WTC11 (cell line): Measurements from ENCODE around the gene PDIA2.

Experiments
- CREB1 ChIP-seq: sonication (generic); formaldehyde crosslinking; IDR thresholded peaks from 2 replicates; pipeline ENCODE4 v1.8.0; 2023; ENCODE audit warnings: mild to moderate bottlenecking, missing genetic modification reagents
- ESRRA ChIP-seq: sonication (generic); formaldehyde crosslinking; IDR thresholded peaks from 2 replicates; pipeline ENCODE4 v1.8.1; 2022; ENCODE audit warnings: mild to moderate bottlenecking, missing genetic modification reagents, borderline replicate concordance
- FOXJ3 ChIP-seq: sonication (generic); formaldehyde crosslinking; IDR thresholded peaks from 2 replicates; pipeline ENCODE4 v1.9.0; 2021; ENCODE audit warnings: missing genetic modification reagents, mild to moderate bottlenecking, borderline replicate concordance
- FOXK1 ChIP-seq: sonication (generic); formaldehyde crosslinking; IDR thresholded peaks from 2 replicates; pipeline ENCODE4 v1.8.0; 2022; ENCODE audit warnings: mild to moderate bottlenecking, moderate library complexity, missing genetic modification reagents
- NFYB ChIP-seq: sonication (generic); formaldehyde crosslinking; conservative IDR thresholded peaks from 2 replicates; pipeline ENCODE4 v1.8.0; 2022; ENCODE audit warnings: low read depth, missing genetic modification reagents
- NR1H2 ChIP-seq: sonication (generic); formaldehyde crosslinking; IDR thresholded peaks from 2 replicates; pipeline ENCODE4 v1.9.0; 2021; ENCODE audit warnings: mild to moderate bottlenecking, moderate library complexity, missing genetic modification reagents
- RELA ChIP-seq: sonication (generic); formaldehyde crosslinking; IDR thresholded peaks from 2 replicates; pipeline ENCODE4 v1.8.1; 2022; ENCODE audit warnings: missing genetic modification reagents, mild to moderate bottlenecking, borderline replicate concordance
- TF ChIP-seq, protein P1 (sequence below): fragments of 200-600 bp; IDR thresholded peaks from 2 replicates; pipeline ENCODE4 v1.8.0; 2022; ENCODE audit warnings: antibody characterized with exemption
- TF ChIP-seq, protein P2 (sequence below): sonication (generic); formaldehyde crosslinking; IDR thresholded peaks from 2 replicates; pipeline ENCODE4 v1.8.1; 2022; ENCODE audit warnings: low read depth, missing genetic modification reagents, borderline replicate concordance
- TF ChIP-seq, protein P3 (sequence below): sonication (generic); formaldehyde crosslinking; IDR thresholded peaks from 2 replicates; pipeline ENCODE4 v1.8.0; 2022; ENCODE audit warnings: mild to moderate bottlenecking, missing genetic modification reagents
- TF ChIP-seq, protein P4 (sequence below): sonication (generic); formaldehyde crosslinking; IDR thresholded peaks from 2 replicates; pipeline ENCODE4 v1.8.0; 2022; ENCODE audit warnings: mild to moderate bottlenecking, missing genetic modification reagents
- TF ChIP-seq, protein P5 (sequence below): sonication (generic); formaldehyde crosslinking; IDR thresholded peaks from 2 replicates; pipeline ENCODE4 v1.8.1; 2022; ENCODE audit warnings: low read depth, mild to moderate bottlenecking, moderate library complexity, missing genetic modification reagents, borderline replicate concordance
- TF ChIP-seq, protein P6 (sequence below): sonication (generic); formaldehyde crosslinking; IDR thresholded peaks from 2 replicates; pipeline ENCODE4 v1.8.0; 2022; ENCODE audit warnings: mild to moderate bottlenecking, missing genetic modification reagents
- TF ChIP-seq, protein P7 (sequence below): sonication (generic); formaldehyde crosslinking; IDR thresholded peaks from 2 replicates; pipeline ENCODE4 v1.8.1; 2023; ENCODE audit warnings: mild to moderate bottlenecking, moderate library complexity, missing genetic modification reagents

DNA sequence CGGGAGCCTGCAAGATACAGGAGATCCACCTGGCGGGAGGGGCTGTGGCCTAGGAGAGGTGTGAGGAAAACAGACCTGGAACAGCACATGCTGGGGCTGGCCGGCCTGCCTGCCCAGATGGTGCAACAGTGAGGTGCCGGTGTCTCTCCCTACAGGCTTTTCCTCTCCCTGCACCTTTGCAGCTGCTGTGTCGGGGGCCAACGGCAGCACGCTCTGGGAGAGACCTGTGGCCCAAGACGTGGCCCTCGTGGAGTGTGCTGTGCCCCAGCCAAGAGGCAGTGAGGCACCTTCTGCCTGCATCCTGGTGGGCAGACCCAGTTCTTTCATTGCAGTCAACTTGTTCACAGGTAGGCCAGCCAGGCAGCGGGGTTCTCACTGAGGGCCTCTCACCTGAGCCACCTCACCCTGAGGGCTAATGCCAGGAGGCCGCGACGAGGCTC lies 23.1 kb upstream of the PDIA2 start:
- TF ChIP-seq FOXK1 (CRISPR knock-in tag) (no peak), NFYB (CRISPR knock-in tag) (no peak), CREB1 (CRISPR knock-in tag) (no peak), RELA (CRISPR knock-in tag) (no peak), NR1H2 (CRISPR knock-in tag) (no peak), ESRRA (CRISPR knock-in tag) (no peak), FOXJ3 (CRISPR knock-in tag) (no peak)
- TF ChIP-seq, protein P1, sequence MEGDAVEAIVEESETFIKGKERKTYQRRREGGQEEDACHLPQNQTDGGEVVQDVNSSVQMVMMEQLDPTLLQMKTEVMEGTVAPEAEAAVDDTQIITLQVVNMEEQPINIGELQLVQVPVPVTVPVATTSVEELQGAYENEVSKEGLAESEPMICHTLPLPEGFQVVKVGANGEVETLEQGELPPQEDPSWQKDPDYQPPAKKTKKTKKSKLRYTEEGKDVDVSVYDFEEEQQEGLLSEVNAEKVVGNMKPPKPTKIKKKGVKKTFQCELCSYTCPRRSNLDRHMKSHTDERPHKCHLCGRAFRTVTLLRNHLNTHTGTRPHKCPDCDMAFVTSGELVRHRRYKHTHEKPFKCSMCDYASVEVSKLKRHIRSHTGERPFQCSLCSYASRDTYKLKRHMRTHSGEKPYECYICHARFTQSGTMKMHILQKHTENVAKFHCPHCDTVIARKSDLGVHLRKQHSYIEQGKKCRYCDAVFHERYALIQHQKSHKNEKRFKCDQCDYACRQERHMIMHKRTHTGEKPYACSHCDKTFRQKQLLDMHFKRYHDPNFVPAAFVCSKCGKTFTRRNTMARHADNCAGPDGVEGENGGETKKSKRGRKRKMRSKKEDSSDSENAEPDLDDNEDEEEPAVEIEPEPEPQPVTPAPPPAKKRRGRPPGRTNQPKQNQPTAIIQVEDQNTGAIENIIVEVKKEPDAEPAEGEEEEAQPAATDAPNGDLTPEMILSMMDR, result no peak
- TF ChIP-seq, protein P2, sequence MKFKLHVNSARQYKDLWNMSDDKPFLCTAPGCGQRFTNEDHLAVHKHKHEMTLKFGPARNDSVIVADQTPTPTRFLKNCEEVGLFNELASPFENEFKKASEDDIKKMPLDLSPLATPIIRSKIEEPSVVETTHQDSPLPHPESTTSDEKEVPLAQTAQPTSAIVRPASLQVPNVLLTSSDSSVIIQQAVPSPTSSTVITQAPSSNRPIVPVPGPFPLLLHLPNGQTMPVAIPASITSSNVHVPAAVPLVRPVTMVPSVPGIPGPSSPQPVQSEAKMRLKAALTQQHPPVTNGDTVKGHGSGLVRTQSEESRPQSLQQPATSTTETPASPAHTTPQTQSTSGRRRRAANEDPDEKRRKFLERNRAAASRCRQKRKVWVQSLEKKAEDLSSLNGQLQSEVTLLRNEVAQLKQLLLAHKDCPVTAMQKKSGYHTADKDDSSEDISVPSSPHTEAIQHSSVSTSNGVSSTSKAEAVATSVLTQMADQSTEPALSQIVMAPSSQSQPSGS, result no peak
- TF ChIP-seq, protein P3, sequence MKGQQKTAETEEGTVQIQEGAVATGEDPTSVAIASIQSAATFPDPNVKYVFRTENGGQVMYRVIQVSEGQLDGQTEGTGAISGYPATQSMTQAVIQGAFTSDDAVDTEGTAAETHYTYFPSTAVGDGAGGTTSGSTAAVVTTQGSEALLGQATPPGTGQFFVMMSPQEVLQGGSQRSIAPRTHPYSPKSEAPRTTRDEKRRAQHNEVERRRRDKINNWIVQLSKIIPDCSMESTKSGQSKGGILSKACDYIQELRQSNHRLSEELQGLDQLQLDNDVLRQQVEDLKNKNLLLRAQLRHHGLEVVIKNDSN, result no peak
- TF ChIP-seq, protein P4, sequence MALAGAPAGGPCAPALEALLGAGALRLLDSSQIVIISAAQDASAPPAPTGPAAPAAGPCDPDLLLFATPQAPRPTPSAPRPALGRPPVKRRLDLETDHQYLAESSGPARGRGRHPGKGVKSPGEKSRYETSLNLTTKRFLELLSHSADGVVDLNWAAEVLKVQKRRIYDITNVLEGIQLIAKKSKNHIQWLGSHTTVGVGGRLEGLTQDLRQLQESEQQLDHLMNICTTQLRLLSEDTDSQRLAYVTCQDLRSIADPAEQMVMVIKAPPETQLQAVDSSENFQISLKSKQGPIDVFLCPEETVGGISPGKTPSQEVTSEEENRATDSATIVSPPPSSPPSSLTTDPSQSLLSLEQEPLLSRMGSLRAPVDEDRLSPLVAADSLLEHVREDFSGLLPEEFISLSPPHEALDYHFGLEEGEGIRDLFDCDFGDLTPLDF (CRISPR knock-in tag), result no peak
- TF ChIP-seq, protein P5, sequence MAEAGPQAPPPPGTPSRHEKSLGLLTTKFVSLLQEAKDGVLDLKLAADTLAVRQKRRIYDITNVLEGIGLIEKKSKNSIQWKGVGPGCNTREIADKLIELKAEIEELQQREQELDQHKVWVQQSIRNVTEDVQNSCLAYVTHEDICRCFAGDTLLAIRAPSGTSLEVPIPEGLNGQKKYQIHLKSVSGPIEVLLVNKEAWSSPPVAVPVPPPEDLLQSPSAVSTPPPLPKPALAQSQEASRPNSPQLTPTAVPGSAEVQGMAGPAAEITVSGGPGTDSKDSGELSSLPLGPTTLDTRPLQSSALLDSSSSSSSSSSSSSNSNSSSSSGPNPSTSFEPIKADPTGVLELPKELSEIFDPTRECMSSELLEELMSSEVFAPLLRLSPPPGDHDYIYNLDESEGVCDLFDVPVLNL, result no peak
- TF ChIP-seq, protein P6, sequence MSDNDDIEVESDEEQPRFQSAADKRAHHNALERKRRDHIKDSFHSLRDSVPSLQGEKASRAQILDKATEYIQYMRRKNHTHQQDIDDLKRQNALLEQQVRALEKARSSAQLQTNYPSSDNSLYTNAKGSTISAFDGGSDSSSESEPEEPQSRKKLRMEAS (CRISPR knock-in tag), result no peak
- TF ChIP-seq, protein P7, sequence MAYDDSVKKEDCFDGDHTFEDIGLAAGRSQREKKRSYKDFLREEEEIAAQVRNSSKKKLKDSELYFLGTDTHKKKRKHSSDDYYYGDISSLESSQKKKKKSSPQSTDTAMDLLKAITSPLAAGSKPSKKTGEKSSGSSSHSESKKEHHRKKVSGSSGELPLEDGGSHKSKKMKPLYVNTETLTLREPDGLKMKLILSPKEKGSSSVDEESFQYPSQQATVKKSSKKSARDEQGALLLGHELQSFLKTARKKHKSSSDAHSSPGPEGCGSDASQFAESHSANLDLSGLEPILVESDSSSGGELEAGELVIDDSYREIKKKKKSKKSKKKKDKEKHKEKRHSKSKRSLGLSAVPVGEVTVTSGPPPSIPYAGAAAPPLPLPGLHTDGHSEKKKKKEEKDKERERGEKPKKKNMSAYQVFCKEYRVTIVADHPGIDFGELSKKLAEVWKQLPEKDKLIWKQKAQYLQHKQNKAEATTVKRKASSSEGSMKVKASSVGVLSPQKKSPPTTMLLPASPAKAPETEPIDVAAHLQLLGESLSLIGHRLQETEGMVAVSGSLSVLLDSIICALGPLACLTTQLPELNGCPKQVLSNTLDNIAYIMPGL (CRISPR knock-in tag), result no peak
